Uterus (tissue), 4 donors: ENCODE measurements around the gene TMEM89. TPM values are rescaled to one million over a fixed set of nuclear protein-coding genes. Genes with fewer than 3 reads are reported as not detected.

Source experiments
- DNase-seq, 2 donors: peaks; one replicate each; pipeline ENCODE4 v3.0.0-alpha.2; 2019 to 2020
- H3K27ac ChIP-seq, 2 donors: fragments of 200-600 bp; sonication (generic); 1 replicate in 1 of 2; 2 replicates in 1 of 2; pipeline ENCODE4 v1.5.1; 2016 to 2018
- H3K27me3 ChIP-seq, 2 donors: fragments of 200-600 bp; sonication (generic); one replicate each; pipeline ENCODE4 v1.5.1; 2018 to 2019; ENCODE audit warnings: control low read depth in 1 of 2
- H3K36me3 ChIP-seq, 2 donors: fragments of 200-600 bp; sonication (generic); one replicate each; pipeline ENCODE4 v1.5.1; 2019; ENCODE audit warnings: control low read depth in 1 of 2
- H3K4me1 ChIP-seq, 2 donors: fragments of 200-600 bp; sonication (generic); one replicate each; pipeline ENCODE4 v1.5.1; 2018 to 2019; ENCODE audit warnings: control low read depth in 1 of 2
- H3K4me3 ChIP-seq, 2 donors: fragments of 200-600 bp; sonication (generic); 1 replicate in 1 of 2; 2 replicates in 1 of 2; pipeline ENCODE4 v1.5.1; 2018 to 2019; ENCODE audit warnings: mild to moderate bottlenecking in 1 of 2
- H3K9me3 ChIP-seq, 2 donors: fragments of 200-600 bp; sonication (generic); one replicate each; pipeline ENCODE4 v1.5.1; 2019; ENCODE audit warnings: control low read depth in 1 of 2
- CTCF ChIP-seq, 4 experiments: fragments of 200-600 bp in 2 of 4; fragments of 450-650 bp in 2 of 4; sonication (generic) in 2 of 4; IDR thresholded peaks; one replicate each; pipeline ENCODE4 v1.5.1; 2016 to 2019; ENCODE audit warnings: antibody characterized with exemption in 4 of 4, mild to moderate bottlenecking in 2 of 4, moderate library complexity in 1 of 4
- POLR2A ChIP-seq, 2 donors: fragments of 450-650 bp; IDR thresholded peaks; one replicate each; pipeline ENCODE4 v1.6.1; 2016; ENCODE audit warnings: antibody characterized with exemption in 2 of 2, mild to moderate bottlenecking in 1 of 2, moderate library complexity in 1 of 2
- intact Hi-C: fragments of 100-400 bp; cut with DNase I; formaldehyde crosslinking; loops from one replicate; pipeline ENCODE4 v1.15.1; 2023; ENCODE audit warnings: low total_unique reads
- microRNA counts, 2 donors: library from miRNA; unstranded; fragments of <30 nt; microRNA quantifications; one replicate each; lab custom pipeline; 2016 to 2017
- microRNA-seq: library from miRNA; unstranded; fragments of <30 nt; microRNA quantifications from one replicate; pipeline ENCODE4, GENCODE V29; 2016; ENCODE audit warnings: borderline microRNAs expressed, borderline replicate concordance
- total RNA-seq, 4 donors: library from RNA; depleted of rRNA in 3 of 4; stranded (reverse); fragments of >200 nt in 3 of 4; gene quantifications; one replicate each; pipeline versions ENCODE4 v1.1.0 to v1.2.4, GENCODE V29; 2014 to 2023
- donor health status: DM: yes; HTN: yes; CAD: no.

The TMEM89 gene
- total RNA-seq, 4 donors from 2014 or later, result not detected

DNA sequence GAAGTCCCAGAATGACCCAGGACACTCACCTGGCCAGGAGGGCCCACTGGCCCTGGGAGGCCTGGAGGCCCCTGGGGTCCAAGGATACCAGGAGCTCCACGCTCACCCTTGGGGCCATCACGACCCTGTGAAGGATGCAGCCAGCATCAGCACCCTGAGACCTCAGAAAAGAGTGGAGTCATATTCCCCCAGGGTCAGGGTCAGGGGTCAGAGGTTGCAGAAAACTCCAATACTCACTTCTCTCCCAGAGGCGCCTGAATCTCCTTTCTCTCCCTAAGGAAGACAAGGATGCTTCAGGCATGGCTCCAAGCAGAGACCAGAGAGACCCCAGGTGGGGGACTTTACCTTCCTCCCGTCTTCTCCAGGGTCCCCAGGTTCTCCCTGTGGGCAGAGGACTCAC lies 44.9 kb downstream of the TMEM89 start:
- TF ChIP-seq POLR2A (IDR thresholded peaks at IDR 0.05) (no peak), CTCF (IDR thresholded peaks at IDR 0.05) (no peak)
- H3K4me1 ChIP-seq, result no peaks in the 10 kb centered on the region
- H3K27me3 ChIP-seq, result no peaks in the 10 kb centered on the region
- no peak overlapping the region for H3K27ac ChIP-seq
- no peak for DNase-seq
- no peaks in the 10 kb centered on the region for H3K9me3 ChIP-seq
- no peak overlapping the region for H3K4me3 ChIP-seq
- intact Hi-C loops, result no loop called here
- no peaks in the 10 kb centered on the region for H3K36me3 ChIP-seq

DNA sequence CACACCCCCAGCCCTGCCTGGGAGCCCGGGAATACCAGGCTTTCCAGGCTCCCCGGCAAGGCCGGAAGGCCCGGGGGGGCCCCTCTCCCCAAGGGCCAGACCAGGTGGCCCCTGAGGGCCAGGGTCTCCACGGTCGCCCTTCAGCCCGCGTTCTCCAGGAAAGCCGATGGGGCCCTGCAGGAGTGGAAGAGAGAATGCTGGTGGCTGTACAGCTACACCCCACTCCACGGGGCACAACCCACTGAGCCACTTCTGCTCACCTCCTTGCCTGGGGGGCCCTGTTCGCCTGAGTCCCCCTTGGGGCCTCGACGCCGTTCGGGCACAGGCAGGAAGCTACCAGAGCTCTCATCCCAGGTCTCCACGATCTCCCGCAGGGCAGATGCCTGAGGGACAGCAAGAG lies 46.2 kb downstream of the TMEM89 start:
- Histone ChIP-seq H3K4me3 (no peak overlapping the region), H3K9me3 (no peaks in the 10 kb centered on the region), H3K27me3 (no peaks in the 10 kb centered on the region), H3K27ac (no peak overlapping the region), H3K4me1 (no peaks in the 10 kb centered on the region), H3K36me3 (no peaks in the 10 kb centered on the region)
- intact Hi-C loops, result no loop called here
- DNase-seq, result no peak
- no peak for TF ChIP-seq POLR2A (IDR thresholded peaks at IDR 0.05)
- no peak for TF ChIP-seq CTCF (IDR thresholded peaks at IDR 0.05)

GRCh38 chr3:48573973-48574585 lies 47.5 kb downstream of the TMEM89 start:
- no peaks in the 10 kb centered on the region for H3K9me3 ChIP-seq
- TF ChIP-seq POLR2A (IDR thresholded peaks at IDR 0.05), result no peak
- TF ChIP-seq CTCF (IDR thresholded peaks at IDR 0.05), result no peak
- H3K36me3 ChIP-seq, result no peaks in the 10 kb centered on the region
- no peak for DNase-seq
- no peak overlapping the region for H3K27ac ChIP-seq
- no peaks in the 10 kb centered on the region for H3K4me1 ChIP-seq
- H3K27me3 ChIP-seq, result no peaks in the 10 kb centered on the region
- H3K4me3 ChIP-seq, result no peak overlapping the region
- intact Hi-C loops, result no loop called here

GRCh38 chr3:48572517-48572916 lies 49.1 kb downstream of the TMEM89 start:
- Histone ChIP-seq H3K27ac (no peak overlapping the region), H3K4me1 (no peaks in the 10 kb centered on the region), H3K36me3 (no peaks in the 10 kb centered on the region), H3K4me3 (no peak overlapping the region), H3K9me3 (no peaks in the 10 kb centered on the region), H3K27me3 (no peaks in the 10 kb centered on the region)
- no peak for TF ChIP-seq CTCF (IDR thresholded peaks at IDR 0.05)
- TF ChIP-seq POLR2A (IDR thresholded peaks at IDR 0.05), result no peak
- intact Hi-C loops, result no loop called here
- no peak for DNase-seq

DNA sequence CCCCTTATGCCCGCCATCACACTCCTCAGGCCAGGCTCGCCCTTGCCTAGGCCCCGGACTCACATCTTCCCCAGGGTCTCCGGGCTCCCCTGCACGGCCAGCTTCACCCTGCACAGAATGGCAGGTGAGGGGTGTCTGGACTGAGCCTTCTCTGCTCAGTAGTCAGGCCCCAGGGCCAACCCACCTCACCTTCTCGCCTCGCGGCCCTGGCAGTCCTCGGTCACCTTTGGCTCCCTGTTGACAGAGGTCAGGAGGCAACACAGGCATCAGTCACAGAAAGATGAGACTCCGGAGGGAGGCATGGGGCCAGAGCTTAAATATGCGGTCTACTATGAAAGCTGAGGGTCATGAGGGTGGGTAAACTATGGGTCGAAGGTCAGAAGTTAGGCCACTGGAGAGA lies 49.6 kb downstream of the TMEM89 start:
- H3K27me3 ChIP-seq, result no peaks in the 10 kb centered on the region
- no peaks in the 10 kb centered on the region for H3K9me3 ChIP-seq
- TF ChIP-seq CTCF (IDR thresholded peaks at IDR 0.05) (no peak), POLR2A (IDR thresholded peaks at IDR 0.05) (no peak)
- intact Hi-C loops, result no loop called here
- H3K4me1 ChIP-seq, result no peaks in the 10 kb centered on the region
- H3K4me3 ChIP-seq, result no peak overlapping the region
- H3K36me3 ChIP-seq, result no peaks in the 10 kb centered on the region
- no peak for DNase-seq
- no peak overlapping the region for H3K27ac ChIP-seq

MicroRNAs encoded within 50 kb of the gene (microRNA counts, 767-probe panel; counts per million panel counts)
- 0 counts per million in 2 donors for microRNA hsa-miR-711 (lab: Ali Mortazavi, UCI)

Small RNA genes within 50 kb of the gene (microRNA-seq; reads per million reads assigned to microRNA genes)
- gene MIR4793 (not detected), gene MIR711 (not detected)

Other genes starting within 250 kb of the TMEM89 start
- under 1 TPM in 2 of 4 donors, not detected in 2; 0.37 to 0.55 TPM for gene FBXW12, start 249.6 kb downstream of the TMEM89 start, total RNA-seq
- gene PLXNB1, start 191.7 kb downstream of the TMEM89 start, total RNA-seq, result 100 to 1,000 TPM in 1 of 4 donors, 10 to 100 TPM in 3; 23.5 to 133 (median 60.9) TPM
- 10 to 100 TPM in 2 of 4 donors, 1 to 10 TPM in 2; 2.6 to 11.1 (median 7.8) TPM for gene CCDC51, start 181.7 kb downstream of the TMEM89 start, total RNA-seq
- 100 to 1,000 TPM in 3 of 4 donors, 10 to 100 TPM in 1; 94.8 to 195 (median 141) TPM for gene TMA7, start 181.5 kb downstream of the TMEM89 start, total RNA-seq
- gene ATRIP, start 175.0 kb downstream of the TMEM89 start, total RNA-seq, result 10 to 100 TPM in 1 of 4 donors, 1 to 10 TPM in 3; 5.3 to 11.5 (median 7.5) TPM
- gene SHISA5, start 117.6 kb downstream of the TMEM89 start, total RNA-seq, result 100 to 1,000 TPM in 1 of 4 donors, 10 to 100 TPM in 3; 52.4 to 210 (median 72.8) TPM
- gene PFKFB4, start 65.0 kb downstream of the TMEM89 start, total RNA-seq, result 10 to 100 TPM in 2 of 4 donors, 1 to 10 TPM in 2; 3.2 to 11.5 (median 10.1) TPM
- under 1 TPM in 1 of 4 donors, not detected in 3; 0.49 TPM for gene UCN2, start 58.0 kb downstream of the TMEM89 start, total RNA-seq
- 10 to 100 TPM in 3 of 4 donors, under 1 TPM in 1; 0.88 to 21.6 (median 19.1) TPM for gene COL7A1, start 26.4 kb downstream of the TMEM89 start, total RNA-seq
- gene UQCRC1, start 12.1 kb downstream of the TMEM89 start, total RNA-seq, result 100 to 1,000 TPM in 3 of 4 donors, 10 to 100 TPM in 1; 54.4 to 409 (median 155) TPM
- gene SLC26A6, start 13.7 kb upstream of the TMEM89 start, total RNA-seq, result 10 to 100 TPM in 3 of 4 donors, under 1 TPM in 1; 0.59 to 98.1 (median 15.2) TPM
- gene CELSR3, start 41.1 kb upstream of the TMEM89 start, total RNA-seq, result 1 to 10 TPM in 2 of 4 donors, under 1 TPM in 1, not detected in 1; under 0.01 to 3.4 (median 1.3) TPM
- gene NCKIPSD, start 64.1 kb upstream of the TMEM89 start, total RNA-seq, result 10 to 100 TPM; 11.0 to 48.9 (median 25.6) TPM
- 10 to 100 TPM; 45.6 to 91.7 (median 78.0) TPM for gene IP6K2, start 95.5 kb upstream of the TMEM89 start, total RNA-seq
- gene PRKAR2A, start 226.1 kb upstream of the TMEM89 start, total RNA-seq, result 10 to 100 TPM in 3 of 4 donors, 1 to 10 TPM in 1; 5.4 to 59.0 (median 26.3) TPM